Measurements from ENCODE around the gene TSC1.

DNA sequence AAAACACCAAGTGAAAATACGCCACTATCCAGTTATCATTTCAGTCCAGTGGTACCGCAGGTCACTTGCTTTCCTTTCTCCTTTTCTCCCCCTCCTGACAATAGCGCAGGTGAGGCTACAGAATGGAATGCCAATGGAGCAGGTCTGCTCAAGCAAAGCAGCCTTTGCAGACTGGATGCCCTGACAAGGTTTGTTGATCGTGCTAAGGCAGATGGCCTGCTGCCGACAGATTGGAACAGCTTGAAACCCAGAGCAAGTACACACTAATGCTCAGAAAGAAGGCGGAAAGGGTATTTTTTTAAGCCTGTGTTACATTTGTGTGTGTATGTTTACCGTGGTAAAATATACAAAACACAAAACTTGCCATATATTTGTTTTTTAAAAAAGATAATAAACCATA, 46.4 kb downstream of the TSC1 start:
- TF ChIP-seq, protein P1, sequence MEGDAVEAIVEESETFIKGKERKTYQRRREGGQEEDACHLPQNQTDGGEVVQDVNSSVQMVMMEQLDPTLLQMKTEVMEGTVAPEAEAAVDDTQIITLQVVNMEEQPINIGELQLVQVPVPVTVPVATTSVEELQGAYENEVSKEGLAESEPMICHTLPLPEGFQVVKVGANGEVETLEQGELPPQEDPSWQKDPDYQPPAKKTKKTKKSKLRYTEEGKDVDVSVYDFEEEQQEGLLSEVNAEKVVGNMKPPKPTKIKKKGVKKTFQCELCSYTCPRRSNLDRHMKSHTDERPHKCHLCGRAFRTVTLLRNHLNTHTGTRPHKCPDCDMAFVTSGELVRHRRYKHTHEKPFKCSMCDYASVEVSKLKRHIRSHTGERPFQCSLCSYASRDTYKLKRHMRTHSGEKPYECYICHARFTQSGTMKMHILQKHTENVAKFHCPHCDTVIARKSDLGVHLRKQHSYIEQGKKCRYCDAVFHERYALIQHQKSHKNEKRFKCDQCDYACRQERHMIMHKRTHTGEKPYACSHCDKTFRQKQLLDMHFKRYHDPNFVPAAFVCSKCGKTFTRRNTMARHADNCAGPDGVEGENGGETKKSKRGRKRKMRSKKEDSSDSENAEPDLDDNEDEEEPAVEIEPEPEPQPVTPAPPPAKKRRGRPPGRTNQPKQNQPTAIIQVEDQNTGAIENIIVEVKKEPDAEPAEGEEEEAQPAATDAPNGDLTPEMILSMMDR (IDR thresholded peaks at IDR 0.05): no peak
- TF ChIP-seq POLR2A (IDR thresholded peaks at IDR 0.05): no peak

Data from uterus (tissue), 2 donors.